Fibroblast of lung (primary cell): ENCODE data around the gene CACNB2. TPM values are rescaled to one million over a fixed set of nuclear protein-coding genes. Genes with fewer than 3 reads are reported as not detected.

Experiments
- DNase-seq, 2 donors: peaks; one replicate each; pipeline versions ENCODE4 v3.0.0 to v3.0.0-alpha.2; 2010; ENCODE audit warnings: low read depth in 2 of 2
- H2AFZ ChIP-seq: 2 replicates; pipeline ENCODE4 v1.5.1; 2012; ENCODE audit warnings: low read length, control low read depth, inconsistent platforms
- H3K27ac ChIP-seq: 2 replicates; pipeline ENCODE4 v1.5.1; 2011; ENCODE audit warnings: low read length, control low read depth; ENCODE audit not compliant: insufficient read depth
- H3K27me3 ChIP-seq: 2 replicates; pipeline ENCODE4 v1.5.1; 2011; ENCODE audit warnings: mild to moderate bottlenecking, low read length; ENCODE audit not compliant: control insufficient read depth, insufficient read depth
- H3K36me3 ChIP-seq: 2 replicates; pipeline ENCODE4 v1.5.1; 2011; ENCODE audit warnings: low read length; ENCODE audit not compliant: control insufficient read depth, insufficient read depth
- H3K4me1 ChIP-seq: 2 replicates; pipeline ENCODE4 v1.5.1; 2011; ENCODE audit warnings: low read length; ENCODE audit not compliant: control insufficient read depth, insufficient read depth; ENCODE audit errors: extremely low read depth
- H3K4me2 ChIP-seq: 2 replicates; pipeline ENCODE4 v1.5.1; 2011; ENCODE audit warnings: low read length, control low read depth; ENCODE audit not compliant: insufficient read depth; ENCODE audit errors: extremely low read depth
- H3K4me3 ChIP-seq, 4 experiments: fragments of 200-600 bp in 1 of 4; sonication (generic) in 1 of 4; replicated peaks in 1 of 4; 2 replicates each; pipeline ENCODE4 v1.5.1; 2011 to 2016; ENCODE audit warnings: low read length in 4 of 4, low read depth in 3 of 4, mild to moderate bottlenecking in 3 of 4, control low read depth in 2 of 4, inconsistent platforms in 1 of 4, mixed read lengths in 1 of 4; ENCODE audit not compliant: insufficient read depth in 1 of 4; ENCODE audit errors: control extremely low read depth in 1 of 4
- H3K79me2 ChIP-seq: 2 replicates; pipeline ENCODE4 v1.5.1; 2012; ENCODE audit warnings: mild to moderate bottlenecking, low read length, inconsistent platforms; ENCODE audit not compliant: control insufficient read depth, insufficient read depth
- H3K9ac ChIP-seq: 2 replicates; pipeline ENCODE4 v1.5.1; 2011; ENCODE audit warnings: mild to moderate bottlenecking, low read length, control low read depth; ENCODE audit not compliant: insufficient read depth
- H3K9me3 ChIP-seq: 2 replicates; pipeline ENCODE4 v1.5.1; 2012; ENCODE audit warnings: low read depth, low read length; ENCODE audit not compliant: control insufficient read depth, insufficient read depth
- H4K20me1 ChIP-seq: 2 replicates; pipeline ENCODE4 v1.5.1; 2011; ENCODE audit warnings: low read length; ENCODE audit not compliant: control insufficient read depth, insufficient read depth; ENCODE audit errors: extremely low read depth
- CTCF ChIP-seq, 2 donors: IDR thresholded peaks in 1 of 2; conservative IDR thresholded peaks in 1 of 2; 1 replicate in 1 of 2; 2 replicates in 1 of 2; pipeline ENCODE4 v1.5.1; 2011 to 2012; ENCODE audit warnings: low read length in 2 of 2, control low read depth in 1 of 2, inconsistent platforms in 1 of 2, low read depth in 1 of 2, mild to moderate bottlenecking in 1 of 2
- EZH2 ChIP-seq: IDR thresholded peaks from 2 replicates; pipeline ENCODE4 v1.5.1; 2012; ENCODE audit warnings: low read length, control low read depth, mild to moderate bottlenecking; ENCODE audit errors: missing control alignments
- polyA plus RNA-seq, 2 donors: library from polyadenylated mRNA; depleted of rRNA in 1 of 2; stranded (reverse) in 1 of 2; unstranded in 1 of 2; fragments of >200 nt; gene quantifications; 2 replicates each; pipeline ENCODE4 v1.2.1, GENCODE V29; 2011 to 2012; ENCODE audit warnings: missing spikeins in 1 of 2
- total RNA-seq: library from RNA; depleted of rRNA; stranded (reverse); fragments of >200 nt; gene quantifications from 2 replicates; pipeline ENCODE4 v1.2.1, GENCODE V29; 2014

CACNB2 gene
- total and polyA plus RNA-seq, 2 donors (not counting 1 experiment from before 2014, with no cell fraction given), result 0.66 to 0.70 TPM

- DNase-seq, result no peak
- Histone ChIP-seq H3K27me3 (no peaks in the 10 kb centered on the region), H3K9me3 (no peaks in the 10 kb centered on the region), H3K4me1 (no peaks in the 10 kb centered on the region), H3K27ac (no peak overlapping the region), H3K36me3 (no peaks in the 10 kb centered on the region), H3K4me2 (no peak overlapping the region), H3K4me3 (no peak overlapping the region), H4K20me1 (no peaks in the 10 kb centered on the region), H2AFZ (no peak overlapping the region), H3K9ac (no peak overlapping the region), H3K79me2 (no peaks in the 10 kb centered on the region)
- no peak for TF ChIP-seq EZH2
Observed at GRCh38 chr10:18290651-18291313, 150.6 kb downstream of the CACNB2 start.

GRCh38 chr10:18293536-18294510 lies 153.6 kb downstream of the CACNB2 start:
- H4K20me1 ChIP-seq, result no peaks in the 10 kb centered on the region
- no peak for TF ChIP-seq EZH2
- no peak for TF ChIP-seq CTCF (conservative IDR thresholded peaks at IDR 0.05 in 1 of 2, IDR thresholded peaks at IDR 0.05 in 1 of 2; ENCODE audit: low read depth in 1 of 2, low read length in 2 of 2)
- H3K36me3 ChIP-seq, result no peaks in the 10 kb centered on the region
- DNase-seq, result no peak
- no peak overlapping the region for H3K27ac ChIP-seq
- no peaks in the 10 kb centered on the region for H3K79me2 ChIP-seq
- no peaks in the 10 kb centered on the region for H3K4me1 ChIP-seq
- no peaks in the 10 kb centered on the region for H3K9me3 ChIP-seq
- no peak overlapping the region for H3K9ac ChIP-seq
- H3K4me2 ChIP-seq, result no peak overlapping the region
- no peak overlapping the region for H3K4me3 ChIP-seq
- no peaks in the 10 kb centered on the region for H3K27me3 ChIP-seq
- no peak overlapping the region for H2AFZ ChIP-seq

- H3K79me2 ChIP-seq, result no peaks in the 10 kb centered on the region
- no peak overlapping the region for H3K4me3 ChIP-seq
- H3K36me3 ChIP-seq, result no peaks in the 10 kb centered on the region
- DNase-seq, result no peak
- no peaks in the 10 kb centered on the region for H4K20me1 ChIP-seq
- no peak overlapping the region for H3K9ac ChIP-seq
- no peaks in the 10 kb centered on the region for H3K9me3 ChIP-seq
- no peak overlapping the region for H3K4me2 ChIP-seq
- no peak overlapping the region for H2AFZ ChIP-seq
- H3K27ac ChIP-seq, result no peak overlapping the region
- no peaks in the 10 kb centered on the region for H3K4me1 ChIP-seq
- no peak for TF ChIP-seq EZH2
- TF ChIP-seq CTCF (conservative IDR thresholded peaks at IDR 0.05 in 1 of 2, IDR thresholded peaks at IDR 0.05 in 1 of 2; ENCODE audit: low read depth in 1 of 2, low read length in 2 of 2), result no peak
- H3K27me3 ChIP-seq, result no peaks in the 10 kb centered on the region
Observed at GRCh38 chr10:18294633-18295032, 154.4 kb downstream of the CACNB2 start.
